Fibroblast of pulmonary artery (primary cell): ENCODE results near the gene ELP6.
A peak's percentile ranks its signal among the peaks of the same experiment; 100 is the strongest.
"Not testable (repeated sequence)": the region's sequence is repeated elsewhere in the genome, so short reads cannot be mapped to it uniquely, and the experiment has no call there.

Source experiments
- DNase-seq: peaks from one replicate; pipeline ENCODE4 v3.0.0-alpha.2; 2010; ENCODE audit warnings: low read depth
- H3K4me3 ChIP-seq: replicated peaks from 2 replicates; pipeline ENCODE4 v1.5.1; 2011; ENCODE audit warnings: low read depth, mild to moderate bottlenecking, control low read depth, low read length, moderate library complexity
- CTCF ChIP-seq: IDR thresholded peaks from 2 replicates; pipeline ENCODE4 v1.5.1; 2011; ENCODE audit warnings: mild to moderate bottlenecking, control low read depth, low read length, inconsistent platforms; ENCODE audit errors: missing control alignments

Gene ELP6

GRCh38 chr3:47515100-47515499 is 1.6 kb upstream of the ELP6 start:
- no peak for TF ChIP-seq CTCF
- H3K4me3 ChIP-seq, result no peak overlapping the region
- DNase-seq, result no peak

GRCh38 chr3:47512416-47513124 is 942 bp downstream of the ELP6 start:
- H3K4me3 ChIP-seq, result peak overlapping the region; percentile 91
- DNase-seq, result peak; percentile 18
- no peak for TF ChIP-seq CTCF

- not testable (repeated sequence) for H3K4me3 ChIP-seq, DNase-seq
Observed at GRCh38 chr3:47505267-47505666, 8.2 kb downstream of the ELP6 start.

- H3K4me3 ChIP-seq, result no peak overlapping the region
- DNase-seq, result no peak
- TF ChIP-seq CTCF, result no peak
Observed at GRCh38 chr3:47504113-47504512, 9.4 kb downstream of the ELP6 start.

- TF ChIP-seq CTCF, result no peak
- no peak for DNase-seq
Observed at GRCh38 chr3:47503033-47503432, 10.5 kb downstream of the ELP6 start.

GRCh38 chr3:47496892-47497291 is 16.6 kb downstream of the ELP6 start:
- H3K4me3 ChIP-seq, result no peak overlapping the region
- no peak for TF ChIP-seq CTCF

More at GRCh38 chr3:47503033-47503432, 10.5 kb downstream of the ELP6 start:
- no peak overlapping the region for H3K4me3 ChIP-seq

GRCh38 chr3:47495886-47496285 is 17.6 kb downstream of the ELP6 start:
- no peak overlapping the region for H3K4me3 ChIP-seq
- TF ChIP-seq CTCF, result no peak
- DNase-seq, result no peak

More at GRCh38 chr3:47496892-47497291, 16.6 kb downstream of the ELP6 start:
- no peak for DNase-seq
